ENCODE results near the gene RNF144B. TPM values are rescaled to one million over a fixed set of nuclear protein-coding genes. Genes with fewer than 3 reads are reported as not detected.

RNF144B gene
- total and polyA plus RNA-seq, 4 donors = 18.1 to 96.8 (median 59.5) TPM

- WGBS, 2 donors = 87 to 93% methylated on average over 3 of the region's 3 CpGs
- ATAC-seq (ENCODE audit: insufficient read depth, low FRiP score) = no peak
- no peaks in the 10 kb centered on the region for H3K27me3 ChIP-seq (ENCODE audit: control insufficient read depth in 3 of 3, insufficient read depth in 3 of 3, low read length in 2 of 3)
- H3K4me3 ChIP-seq = no peak overlapping the region
- peaks cover 0 to 3% (median 0%) of the 10 kb centered on the region in 5 donors for H3K4me1 ChIP-seq (ENCODE audit: control insufficient read depth in 5 of 5, insufficient read depth in 5 of 5, low read length in 5 of 5)
- H3K36me3 ChIP-seq (ENCODE audit: control insufficient read depth in 4 of 4, insufficient read depth in 4 of 4, low read length in 4 of 4) = no peaks in the 10 kb centered on the region
- H3K9ac ChIP-seq (ENCODE audit: insufficient read depth in 1 of 2, low read length in 2 of 2) = no peak overlapping the region
- H3K9me3 ChIP-seq (ENCODE audit: control insufficient read depth in 4 of 4, insufficient read depth in 3 of 4, low read length in 3 of 4) = no peaks in the 10 kb centered on the region
- no peak overlapping the region for H3K27ac ChIP-seq (ENCODE audit: low read depth in 1 of 2, low read length in 1 of 2)
- TF ChIP-seq, protein P1, sequence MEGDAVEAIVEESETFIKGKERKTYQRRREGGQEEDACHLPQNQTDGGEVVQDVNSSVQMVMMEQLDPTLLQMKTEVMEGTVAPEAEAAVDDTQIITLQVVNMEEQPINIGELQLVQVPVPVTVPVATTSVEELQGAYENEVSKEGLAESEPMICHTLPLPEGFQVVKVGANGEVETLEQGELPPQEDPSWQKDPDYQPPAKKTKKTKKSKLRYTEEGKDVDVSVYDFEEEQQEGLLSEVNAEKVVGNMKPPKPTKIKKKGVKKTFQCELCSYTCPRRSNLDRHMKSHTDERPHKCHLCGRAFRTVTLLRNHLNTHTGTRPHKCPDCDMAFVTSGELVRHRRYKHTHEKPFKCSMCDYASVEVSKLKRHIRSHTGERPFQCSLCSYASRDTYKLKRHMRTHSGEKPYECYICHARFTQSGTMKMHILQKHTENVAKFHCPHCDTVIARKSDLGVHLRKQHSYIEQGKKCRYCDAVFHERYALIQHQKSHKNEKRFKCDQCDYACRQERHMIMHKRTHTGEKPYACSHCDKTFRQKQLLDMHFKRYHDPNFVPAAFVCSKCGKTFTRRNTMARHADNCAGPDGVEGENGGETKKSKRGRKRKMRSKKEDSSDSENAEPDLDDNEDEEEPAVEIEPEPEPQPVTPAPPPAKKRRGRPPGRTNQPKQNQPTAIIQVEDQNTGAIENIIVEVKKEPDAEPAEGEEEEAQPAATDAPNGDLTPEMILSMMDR (IDR thresholded peaks at IDR 0.05; ENCODE audit: control extremely low read depth, extremely low read depth) = no peak
- DNase-seq = no peak
Measured at GRCh38 chr6:18342223-18342622, 44.9 kb upstream of the RNF144B start.

GRCh38 chr6:18343741-18344140, 43.4 kb upstream of the RNF144B start:
- Histone ChIP-seq H3K36me3 (ENCODE audit: control insufficient read depth in 4 of 4, insufficient read depth in 4 of 4, low read length in 4 of 4) (no peaks in the 10 kb centered on the region), H3K4me1 (ENCODE audit: control insufficient read depth in 5 of 5, insufficient read depth in 5 of 5, low read length in 5 of 5) (peaks cover 0 to 3% (median 0%) of the 10 kb centered on the region in 5 donors), H3K9me3 (ENCODE audit: control insufficient read depth in 4 of 4, insufficient read depth in 3 of 4, low read length in 3 of 4) (no peaks in the 10 kb centered on the region), H3K27me3 (ENCODE audit: control insufficient read depth in 3 of 3, insufficient read depth in 3 of 3, low read length in 2 of 3) (no peaks in the 10 kb centered on the region), H3K27ac (ENCODE audit: low read depth in 1 of 2, low read length in 1 of 2) (no peak overlapping the region), H3K9ac (ENCODE audit: insufficient read depth in 1 of 2, low read length in 2 of 2) (no peak overlapping the region), H3K4me3 (no peak overlapping the region)
- DNase-seq (no peak), ATAC-seq (ENCODE audit: insufficient read depth, low FRiP score) (no peak)
- TF ChIP-seq, protein P1 (IDR thresholded peaks at IDR 0.05; ENCODE audit: control extremely low read depth, extremely low read depth) = no peak
- WGBS, 2 donors = 63 to 76% methylated on average over 2 of the region's 2 CpGs

- Histone ChIP-seq H3K4me3 (no peak overlapping the region), H3K36me3 (ENCODE audit: control insufficient read depth in 4 of 4, insufficient read depth in 4 of 4, low read length in 4 of 4) (no peaks in the 10 kb centered on the region), H3K27ac (ENCODE audit: low read depth in 1 of 2, low read length in 1 of 2) (no peak overlapping the region), H3K9ac (ENCODE audit: insufficient read depth in 1 of 2, low read length in 2 of 2) (no peak overlapping the region), H3K4me1 (ENCODE audit: control insufficient read depth in 5 of 5, insufficient read depth in 5 of 5, low read length in 5 of 5) (peaks cover 0 to 6% (median 0%) of the 10 kb centered on the region in 5 donors), H3K9me3 (ENCODE audit: control insufficient read depth in 4 of 4, insufficient read depth in 3 of 4, low read length in 3 of 4) (no peaks in the 10 kb centered on the region), H3K27me3 (ENCODE audit: control insufficient read depth in 3 of 3, insufficient read depth in 3 of 3, low read length in 2 of 3) (no peaks in the 10 kb centered on the region)
- TF ChIP-seq, protein P1 (IDR thresholded peaks at IDR 0.05; ENCODE audit: control extremely low read depth, extremely low read depth) = no peak
- ATAC-seq (ENCODE audit: insufficient read depth, low FRiP score) = no peak
- WGBS, 2 donors = 77 to 89% methylated on average over 4 of the region's 4 CpGs
- DNase-seq = no peak
Measured at GRCh38 chr6:18347021-18347577, 40.1 kb upstream of the RNF144B start.

- DNase-seq (no peak), ATAC-seq (ENCODE audit: insufficient read depth, low FRiP score) (no peak)
- Histone ChIP-seq H3K27ac (ENCODE audit: low read depth in 1 of 2, low read length in 1 of 2) (no peak overlapping the region), H3K36me3 (ENCODE audit: control insufficient read depth in 4 of 4, insufficient read depth in 4 of 4, low read length in 4 of 4) (no peaks in the 10 kb centered on the region), H3K4me1 (ENCODE audit: control insufficient read depth in 5 of 5, insufficient read depth in 5 of 5, low read length in 5 of 5) (peaks cover 0 to 3% (median 0%) of the 10 kb centered on the region in 5 donors), H3K9me3 (ENCODE audit: control insufficient read depth in 4 of 4, insufficient read depth in 3 of 4, low read length in 3 of 4) (no peaks in the 10 kb centered on the region), H3K9ac (ENCODE audit: insufficient read depth in 1 of 2, low read length in 2 of 2) (no peak overlapping the region), H3K4me3 (no peak overlapping the region), H3K27me3 (ENCODE audit: control insufficient read depth in 3 of 3, insufficient read depth in 3 of 3, low read length in 2 of 3) (no peaks in the 10 kb centered on the region)
- TF ChIP-seq, protein P1 (IDR thresholded peaks at IDR 0.05; ENCODE audit: control extremely low read depth, extremely low read depth) = no peak
- WGBS, 2 donors = 68 to 94% methylated on average over 2 of the region's 2 CpGs
Measured at GRCh38 chr6:18347866-18348265, 39.3 kb upstream of the RNF144B start.
